Measurements from ENCODE around the gene PCDHGB4.
A peak's percentile ranks its signal among the peaks of the same experiment; 100 is the strongest.
"Not testable (repeated sequence)": the region's sequence is repeated elsewhere in the genome, so short reads cannot be mapped to it uniquely, and the experiment has no call there.

The PCDHGB4 gene

DNA sequence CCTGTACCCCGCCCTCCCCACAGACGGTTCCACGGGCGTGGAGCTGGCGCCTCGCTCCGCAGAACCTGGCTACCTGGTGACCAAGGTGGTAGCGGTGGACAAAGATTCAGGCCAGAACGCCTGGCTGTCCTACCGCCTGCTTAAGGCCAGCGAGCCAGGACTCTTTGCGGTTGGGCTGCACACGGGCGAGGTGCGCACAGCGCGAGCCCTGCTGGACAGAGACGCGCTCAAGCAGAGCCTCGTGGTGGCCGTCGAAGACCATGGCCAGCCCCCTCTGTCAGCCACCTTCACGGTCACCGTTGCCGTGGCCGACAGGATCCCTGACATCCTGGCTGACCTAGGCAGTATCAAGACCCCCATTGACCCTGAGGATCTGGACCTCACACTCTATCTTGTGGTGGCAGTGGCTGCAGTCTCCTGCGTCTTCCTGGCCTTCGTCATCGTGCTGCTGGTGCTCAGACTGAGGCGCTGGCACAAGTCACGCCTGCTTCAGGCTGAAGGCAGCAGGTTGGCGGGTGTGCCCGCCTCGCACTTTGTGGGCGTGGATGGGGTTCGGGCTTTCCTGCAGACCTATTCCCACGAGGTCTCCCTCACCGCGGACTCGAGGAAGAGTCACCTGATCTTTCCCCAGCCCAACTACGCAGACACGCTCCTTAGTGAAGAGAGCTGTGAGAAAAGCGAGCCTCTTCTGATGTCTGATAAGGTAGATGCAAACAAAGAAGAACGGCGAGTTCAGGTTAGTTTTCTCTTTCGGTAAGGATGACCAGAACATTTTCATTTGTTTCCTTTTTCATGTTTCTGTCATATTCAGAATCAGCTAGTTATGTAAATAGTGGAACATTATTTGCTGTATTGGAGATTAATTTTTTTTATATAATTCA, 21.2 kb upstream of the PCDHGB4 start:
- no peak for DNase-seq (ENCODE audit: low read depth)

DNA sequence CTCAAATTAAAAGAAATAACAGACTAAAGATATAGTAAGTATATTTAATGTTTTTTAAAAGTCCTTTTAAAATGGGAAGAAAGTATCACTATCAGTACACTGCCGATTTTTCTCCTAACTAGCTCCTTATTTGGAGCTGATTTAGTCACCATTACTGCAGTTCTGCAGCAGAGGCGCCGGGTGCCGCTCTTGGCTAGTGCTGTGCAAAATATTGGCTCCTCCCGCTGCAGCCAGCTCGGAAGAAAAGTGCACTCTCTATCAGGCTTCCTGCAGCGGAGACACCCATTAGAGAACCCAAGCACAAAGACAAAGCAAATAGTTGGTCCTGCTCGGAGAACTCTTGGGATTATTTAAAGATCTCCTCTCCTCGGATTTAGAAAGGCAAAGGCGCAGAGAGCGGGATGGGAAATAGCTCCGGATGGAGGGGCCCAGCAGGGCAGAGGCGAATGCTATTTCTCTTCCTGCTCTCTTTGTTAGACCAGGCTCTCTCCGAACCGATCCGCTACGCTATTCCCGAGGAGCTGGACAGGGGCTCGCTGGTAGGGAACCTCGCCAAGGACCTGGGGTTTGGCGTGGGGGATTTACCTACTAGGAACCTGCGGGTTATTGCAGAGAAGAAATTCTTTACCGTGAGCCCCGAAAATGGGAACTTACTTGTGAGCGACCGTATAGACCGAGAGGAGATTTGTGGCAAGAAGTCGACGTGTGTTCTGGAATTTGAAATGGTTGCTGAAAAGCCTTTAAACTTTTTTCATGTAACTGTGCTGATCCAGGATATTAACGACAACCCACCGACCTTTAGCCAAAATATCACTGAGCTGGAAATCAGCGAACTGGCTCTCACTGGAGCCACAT, 17.3 kb upstream of the PCDHGB4 start, which contains the start of gene PCDHGB3:
Gene PCDHGB3 (plus strand): TSS at position 249 of the 855 bp plus-strand sequence. CDS start 153 bp downstream, at position 402.
- DNase-seq (ENCODE audit: low read depth), result peak; percentile 11

DNA sequence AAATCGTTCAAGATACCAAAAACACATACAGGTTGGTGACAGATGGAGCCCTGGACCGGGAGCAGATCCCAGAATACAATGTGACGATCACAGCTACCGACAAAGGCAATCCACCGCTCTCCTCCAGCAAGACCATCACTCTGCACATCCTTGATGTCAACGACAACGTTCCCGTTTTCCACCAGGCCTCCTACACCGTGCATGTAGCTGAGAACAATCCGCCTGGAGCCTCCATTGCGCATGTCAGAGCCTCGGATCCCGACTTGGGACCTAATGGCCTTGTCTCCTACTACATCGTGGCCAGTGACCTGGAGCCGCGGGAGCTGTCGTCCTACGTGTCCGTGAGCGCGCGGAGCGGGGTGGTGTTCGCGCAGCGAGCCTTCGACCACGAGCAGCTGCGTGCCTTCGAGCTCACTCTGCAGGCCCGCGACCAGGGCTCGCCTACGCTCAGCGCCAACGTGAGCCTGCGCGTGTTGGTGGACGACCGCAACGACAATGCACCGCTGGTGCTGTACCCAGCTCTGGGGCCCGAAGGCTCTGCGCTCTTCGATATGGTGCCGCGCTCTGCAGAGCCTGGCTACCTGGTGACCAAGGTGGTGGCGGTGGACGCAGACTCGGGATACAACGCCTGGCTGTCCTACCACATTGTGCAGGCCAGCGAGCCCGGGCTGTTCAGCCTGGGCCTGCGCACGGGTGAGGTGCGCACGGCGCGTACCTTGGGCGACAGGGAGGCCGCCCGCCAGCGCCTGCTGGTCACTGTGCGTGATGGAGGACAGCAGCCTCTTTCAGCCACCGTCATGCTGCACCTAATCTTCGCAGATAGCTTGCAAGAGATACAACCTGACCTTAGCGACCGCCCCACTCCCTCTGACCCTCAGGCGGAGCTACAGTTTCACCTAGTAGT, 15.7 kb upstream of the PCDHGB4 start:
- DNase-seq (ENCODE audit: low read depth), result no peak

DNA sequence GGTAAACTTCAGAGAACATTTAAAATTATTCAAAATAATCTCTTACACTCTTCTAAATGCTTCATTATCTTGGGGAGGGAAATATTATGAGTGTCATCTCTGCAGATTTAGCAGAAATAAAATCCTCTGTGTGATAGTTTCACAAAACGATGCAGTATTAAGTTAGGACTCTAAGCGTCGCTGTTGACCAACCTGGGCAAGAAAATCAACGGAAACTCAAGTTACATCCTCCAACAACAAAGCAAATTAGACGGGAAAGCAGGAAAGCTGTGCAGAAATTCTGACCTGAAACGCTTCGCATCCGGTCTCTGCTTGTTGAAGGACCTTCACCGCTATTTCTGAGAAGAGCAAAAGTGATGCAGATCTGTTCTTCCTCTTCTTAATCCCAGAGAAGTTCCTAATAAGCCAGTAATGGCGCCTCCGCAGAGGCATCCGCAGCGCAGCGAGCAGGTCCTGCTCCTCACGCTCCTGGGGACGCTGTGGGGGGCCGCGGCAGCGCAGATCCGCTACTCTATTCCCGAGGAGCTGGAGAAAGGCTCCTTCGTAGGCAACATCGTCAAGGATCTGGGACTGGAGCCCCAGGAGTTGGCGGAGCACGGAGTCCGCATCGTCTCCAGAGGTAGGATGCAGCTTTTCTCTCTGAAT, 13.7 kb upstream of the PCDHGB4 start, which contains the start of gene PCDHGA6:
Gene PCDHGA6 (plus strand): TSS at position 219 of the 645 bp plus-strand sequence. CDS start 193 bp downstream, at position 412.
- no peak for DNase-seq (ENCODE audit: low read depth)

DNA sequence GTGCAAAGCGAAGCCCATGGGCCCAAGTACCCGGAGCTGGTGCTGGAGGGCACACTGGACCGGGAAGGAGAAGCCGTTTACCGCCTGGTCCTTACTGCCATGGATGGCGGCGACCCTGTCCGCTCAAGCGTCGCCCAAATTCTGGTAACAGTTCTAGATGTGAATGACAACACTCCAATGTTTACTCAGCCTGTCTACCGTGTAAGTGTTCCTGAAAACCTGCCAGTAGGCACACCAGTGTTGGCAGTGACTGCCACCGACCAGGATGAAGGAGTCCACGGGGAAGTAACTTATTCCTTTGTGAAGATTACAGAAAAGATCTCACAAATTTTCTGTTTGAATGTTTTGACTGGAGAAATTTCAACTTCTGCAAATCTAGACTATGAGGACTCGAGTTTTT, 12.9 kb upstream of the PCDHGB4 start:
- DNase-seq (ENCODE audit: low read depth), result no peak

DNA sequence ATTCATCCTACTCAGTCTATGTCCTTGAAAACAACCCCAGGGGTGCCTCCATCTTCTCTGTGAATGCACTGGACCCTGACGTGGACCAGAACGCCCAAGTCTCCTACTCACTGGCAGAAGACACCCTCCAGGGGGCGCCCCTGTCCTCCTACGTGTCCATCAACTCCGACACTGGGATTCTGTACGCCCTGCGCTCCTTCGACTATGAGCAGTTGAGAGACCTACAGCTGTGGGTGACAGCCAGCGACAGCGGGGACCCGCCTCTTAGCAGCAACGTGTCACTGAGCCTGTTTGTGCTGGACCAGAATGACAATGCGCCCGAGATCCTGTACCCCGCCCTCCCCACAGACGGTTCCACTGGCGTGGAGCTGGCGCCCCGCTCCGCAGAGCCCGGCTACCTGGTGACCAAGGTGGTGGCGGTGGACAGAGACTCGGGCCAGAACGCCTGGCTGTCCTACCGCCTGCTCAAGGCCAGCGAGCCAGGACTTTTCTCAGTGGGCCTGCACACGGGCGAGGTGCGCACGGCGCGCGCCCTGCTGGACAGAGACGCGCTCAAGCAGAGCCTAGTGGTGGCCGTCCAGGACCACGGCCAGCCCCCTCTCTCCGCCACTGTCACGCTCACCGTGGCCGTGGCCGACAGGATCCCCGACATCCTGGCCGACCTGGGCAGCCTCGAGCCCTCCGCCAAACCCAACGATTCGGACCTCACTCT, 11.9 kb upstream of the PCDHGB4 start:
- not testable (repeated sequence) for DNase-seq (ENCODE audit: low read depth)

DNA sequence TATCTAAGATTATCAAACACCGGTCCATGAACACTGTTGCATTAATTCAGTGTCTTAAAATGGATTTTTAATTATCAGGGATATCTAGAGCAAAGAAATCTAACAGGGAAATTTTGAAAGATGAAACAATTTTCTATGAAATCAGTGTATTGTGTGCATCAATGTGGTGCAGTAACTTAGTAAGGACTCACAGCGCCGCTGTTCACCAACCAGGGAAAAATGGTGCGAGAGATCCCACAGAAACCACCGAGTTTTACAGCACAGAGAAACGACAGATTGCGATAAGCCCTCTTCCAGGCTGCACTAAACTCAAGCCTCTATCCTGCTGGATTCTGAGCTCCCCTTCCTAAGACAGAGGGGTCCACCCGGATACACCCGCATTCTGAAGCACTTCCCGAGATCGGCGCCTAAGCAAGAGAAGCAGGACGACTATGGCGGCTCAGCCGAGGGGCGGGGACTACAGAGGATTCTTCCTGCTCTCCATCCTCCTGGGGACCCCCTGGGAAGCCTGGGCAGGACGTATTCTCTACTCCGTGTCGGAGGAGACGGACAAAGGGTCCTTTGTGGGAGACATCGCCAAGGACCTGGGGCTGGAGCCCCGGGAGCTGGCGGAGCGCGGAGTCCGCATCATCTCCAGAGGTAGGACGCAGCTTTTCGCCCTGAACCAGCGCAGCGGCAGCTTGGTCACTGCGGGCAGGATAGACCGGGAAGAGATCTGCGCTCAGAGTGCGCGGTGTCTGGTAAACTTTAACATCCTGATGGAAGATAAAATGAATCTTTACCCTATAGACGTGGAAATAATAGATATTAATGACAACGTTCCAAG, 4.8 kb upstream of the PCDHGB4 start, which contains the start of gene PCDHGA7:
Gene PCDHGA7 (plus strand): TSS at position 274 of the 826 bp plus-strand sequence. CDS start 158 bp downstream, at position 432.
- no peak for DNase-seq (ENCODE audit: low read depth)

DNA sequence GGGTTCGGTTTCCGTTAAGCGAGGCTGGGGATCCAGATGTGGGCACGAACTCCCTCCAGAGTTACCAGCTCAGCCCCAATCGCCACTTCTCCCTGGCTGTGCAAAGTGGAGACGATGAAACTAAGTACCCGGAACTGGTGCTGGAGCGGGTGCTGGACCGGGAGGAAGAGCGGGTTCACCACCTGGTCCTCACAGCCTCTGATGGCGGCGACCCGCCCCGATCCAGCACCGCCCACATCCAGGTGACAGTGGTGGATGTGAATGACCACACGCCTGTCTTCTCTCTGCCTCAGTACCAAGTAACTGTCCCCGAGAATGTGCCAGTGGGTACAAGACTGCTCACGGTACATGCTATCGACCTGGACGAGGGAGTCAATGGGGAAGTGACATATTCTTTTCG, 4.2 kb upstream of the PCDHGB4 start:
- DNase-seq (ENCODE audit: low read depth), result no peak

DNA sequence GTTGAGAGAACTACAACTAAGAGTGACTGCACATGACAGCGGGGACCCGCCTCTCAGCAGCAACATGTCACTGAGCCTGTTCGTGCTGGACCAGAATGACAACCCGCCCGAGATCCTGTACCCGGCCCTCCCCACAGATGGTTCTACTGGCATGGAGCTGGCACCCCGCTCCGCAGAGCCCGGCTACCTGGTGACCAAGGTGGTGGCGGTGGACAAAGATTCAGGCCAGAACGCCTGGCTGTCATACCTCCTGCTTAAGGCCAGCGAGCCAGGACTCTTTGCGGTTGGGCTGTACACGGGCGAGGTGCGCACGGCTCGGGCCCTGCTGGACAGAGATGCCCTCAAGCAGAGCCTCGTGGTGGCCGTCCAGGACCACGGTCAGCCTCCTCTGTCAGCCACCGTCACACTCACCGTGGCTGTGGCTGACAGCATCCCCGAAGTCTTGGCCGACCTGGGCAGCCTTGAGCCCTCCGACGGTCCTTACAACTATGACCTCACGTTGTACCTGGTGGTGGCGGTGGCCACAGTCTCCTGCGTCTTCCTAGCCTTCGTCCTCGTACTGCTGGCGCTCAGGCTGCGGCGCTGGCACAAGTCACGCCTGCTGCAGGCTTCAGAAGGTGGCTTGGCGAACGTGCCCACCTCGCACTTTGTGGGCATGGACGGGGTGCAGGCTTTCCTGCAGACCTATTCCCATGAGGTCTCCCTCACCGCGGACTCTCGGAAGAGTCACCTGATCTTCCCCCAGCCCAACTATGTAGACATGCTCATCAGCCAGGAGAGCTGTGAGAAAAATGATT, 2.8 kb upstream of the PCDHGB4 start:
- DNase-seq (ENCODE audit: low read depth), result no peak

DNA sequence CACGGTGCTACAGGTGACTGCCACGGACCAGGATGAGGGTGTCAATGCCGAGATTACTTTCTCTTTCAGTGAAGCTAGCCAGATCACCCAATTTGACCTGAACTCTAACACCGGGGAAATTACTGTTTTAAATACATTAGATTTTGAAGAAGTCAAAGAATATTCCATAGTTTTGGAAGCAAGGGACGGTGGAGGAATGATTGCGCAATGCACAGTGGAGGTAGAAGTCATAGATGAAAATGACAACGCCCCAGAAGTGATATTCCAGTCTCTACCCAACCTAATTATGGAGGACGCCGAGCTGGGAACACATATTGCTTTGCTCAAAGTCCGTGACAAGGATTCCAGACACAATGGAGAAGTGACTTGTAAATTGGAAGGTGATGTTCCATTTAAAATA, 1.2 kb downstream of the PCDHGB4 start:
- DNase-seq (ENCODE audit: low read depth), result no peak

DNA sequence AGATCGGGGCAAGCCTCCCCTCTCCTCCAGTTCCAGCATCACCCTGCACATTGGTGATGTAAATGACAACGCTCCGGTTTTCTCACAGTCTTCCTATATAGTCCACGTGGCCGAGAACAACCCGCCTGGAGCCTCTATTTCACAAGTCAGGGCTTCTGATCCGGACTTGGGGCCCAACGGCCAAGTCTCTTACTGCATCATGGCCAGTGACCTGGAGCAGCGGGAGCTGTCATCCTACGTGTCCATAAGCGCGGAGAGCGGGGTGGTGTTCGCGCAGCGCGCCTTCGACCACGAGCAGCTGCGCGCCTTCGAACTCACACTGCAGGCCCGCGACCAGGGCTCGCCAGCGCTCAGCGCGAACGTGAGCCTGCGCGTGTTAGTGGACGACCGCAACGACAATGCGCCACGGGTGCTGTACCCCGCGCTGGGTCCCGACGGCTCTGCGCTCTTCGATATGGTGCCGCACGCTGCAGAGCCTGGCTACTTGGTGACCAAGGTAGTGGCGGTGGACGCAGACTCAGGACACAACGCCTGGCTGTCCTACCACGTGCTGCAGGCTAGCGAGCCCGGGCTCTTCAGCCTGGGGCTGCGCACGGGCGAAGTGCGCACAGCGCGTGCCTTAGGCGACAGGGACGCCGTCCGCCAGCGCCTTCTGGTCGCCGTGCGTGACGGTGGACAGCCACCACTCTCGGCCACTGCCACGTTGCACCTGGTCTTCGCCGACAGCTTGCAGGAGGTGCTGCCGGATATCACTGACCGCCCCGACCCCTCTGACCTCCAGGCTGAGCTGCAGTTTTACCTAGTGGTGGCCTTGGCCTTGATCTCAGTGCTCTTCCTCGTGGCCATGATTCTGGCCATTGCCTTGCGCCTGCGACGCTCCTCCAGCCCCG, 1.9 kb downstream of the PCDHGB4 start:
- no peak for DNase-seq (ENCODE audit: low read depth)

DNA sequence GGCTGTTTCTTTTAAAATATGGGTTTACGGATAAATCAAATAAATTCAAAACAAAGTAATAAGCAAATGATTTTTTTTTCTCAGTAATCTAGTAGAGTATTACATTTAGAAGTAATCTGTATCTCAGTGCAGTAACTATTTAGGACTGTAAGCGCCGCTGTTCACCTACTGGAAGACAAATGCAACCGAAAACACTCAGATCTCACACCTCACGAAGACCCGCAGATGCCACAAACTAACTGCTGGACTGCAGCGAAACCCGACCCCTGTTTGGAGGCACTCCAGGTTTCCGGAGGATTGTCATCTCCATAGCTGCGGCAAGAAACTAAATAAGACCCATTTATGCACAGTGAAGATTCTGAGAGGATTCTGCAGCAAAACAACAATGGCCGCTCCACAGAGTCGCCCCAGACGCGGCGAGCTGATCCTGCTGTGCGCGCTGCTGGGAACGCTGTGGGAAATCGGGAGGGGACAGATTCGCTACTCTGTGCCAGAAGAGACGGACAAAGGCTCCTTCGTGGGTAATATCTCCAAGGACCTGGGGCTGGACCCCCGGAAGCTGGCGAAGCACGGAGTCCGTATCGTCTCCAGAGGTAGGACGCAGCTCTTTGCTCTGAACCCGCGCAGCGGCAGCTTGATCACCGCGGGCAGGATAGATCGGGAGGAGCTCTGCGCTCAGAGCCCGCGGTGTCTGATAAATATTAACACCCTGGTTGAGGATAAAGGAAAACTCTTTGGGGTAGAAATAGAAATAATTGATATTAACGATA, 5.1 kb downstream of the PCDHGB4 start, which contains the start of gene PCDHGA8:
Gene PCDHGA8 (plus strand): TSS at position 205 of the 770 bp plus-strand sequence. CDS start 181 bp downstream, at position 386.
- DNase-seq (ENCODE audit: low read depth), result no peak

DNA sequence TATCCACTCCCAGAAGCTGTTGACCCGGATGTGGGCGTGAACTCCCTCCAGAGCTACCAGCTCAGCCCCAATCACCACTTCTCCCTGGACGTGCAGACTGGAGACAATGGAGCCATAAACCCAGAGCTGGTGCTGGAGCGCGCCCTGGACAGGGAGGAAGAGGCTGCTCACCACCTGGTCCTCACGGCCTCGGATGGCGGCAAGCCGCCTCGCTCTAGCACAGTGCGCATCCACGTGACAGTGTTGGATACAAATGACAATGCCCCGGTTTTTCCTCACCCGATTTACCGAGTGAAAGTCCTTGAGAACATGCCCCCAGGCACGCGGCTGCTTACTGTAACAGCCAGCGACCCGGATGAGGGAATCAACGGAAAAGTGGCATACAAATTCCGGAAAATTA, 5.8 kb downstream of the PCDHGB4 start:
- no peak for DNase-seq (ENCODE audit: low read depth)

DNA sequence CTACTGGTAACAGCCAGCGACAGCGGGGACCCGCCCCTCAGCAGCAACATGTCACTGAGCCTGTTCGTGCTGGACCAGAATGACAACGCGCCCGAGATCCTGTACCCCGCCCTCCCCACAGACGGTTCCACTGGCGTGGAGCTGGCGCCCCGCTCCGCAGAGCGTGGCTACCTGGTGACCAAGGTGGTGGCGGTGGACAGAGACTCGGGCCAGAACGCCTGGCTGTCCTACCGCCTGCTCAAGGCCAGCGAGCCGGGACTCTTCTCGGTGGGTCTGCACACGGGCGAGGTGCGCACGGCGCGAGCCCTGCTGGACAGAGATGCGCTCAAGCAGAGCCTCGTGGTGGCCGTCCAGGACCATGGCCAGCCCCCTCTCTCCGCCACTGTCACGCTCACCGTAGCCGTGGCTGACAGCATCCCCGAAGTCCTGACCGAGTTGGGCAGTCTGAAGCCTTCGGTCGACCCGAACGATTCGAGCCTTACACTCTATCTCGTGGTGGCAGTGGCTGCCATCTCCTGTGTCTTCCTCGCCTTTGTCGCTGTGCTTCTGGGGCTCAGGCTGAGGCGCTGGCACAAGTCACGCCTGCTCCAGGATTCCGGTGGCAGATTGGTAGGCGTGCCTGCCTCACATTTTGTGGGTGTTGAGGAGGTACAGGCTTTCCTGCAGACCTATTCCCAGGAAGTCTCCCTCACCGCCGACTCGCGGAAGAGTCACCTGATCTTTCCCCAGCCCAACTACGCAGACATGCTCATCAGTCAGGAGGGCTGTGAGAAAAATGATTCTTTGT, 7.1 kb downstream of the PCDHGB4 start:
- DNase-seq (ENCODE audit: low read depth), result not testable (repeated sequence)

DNA sequence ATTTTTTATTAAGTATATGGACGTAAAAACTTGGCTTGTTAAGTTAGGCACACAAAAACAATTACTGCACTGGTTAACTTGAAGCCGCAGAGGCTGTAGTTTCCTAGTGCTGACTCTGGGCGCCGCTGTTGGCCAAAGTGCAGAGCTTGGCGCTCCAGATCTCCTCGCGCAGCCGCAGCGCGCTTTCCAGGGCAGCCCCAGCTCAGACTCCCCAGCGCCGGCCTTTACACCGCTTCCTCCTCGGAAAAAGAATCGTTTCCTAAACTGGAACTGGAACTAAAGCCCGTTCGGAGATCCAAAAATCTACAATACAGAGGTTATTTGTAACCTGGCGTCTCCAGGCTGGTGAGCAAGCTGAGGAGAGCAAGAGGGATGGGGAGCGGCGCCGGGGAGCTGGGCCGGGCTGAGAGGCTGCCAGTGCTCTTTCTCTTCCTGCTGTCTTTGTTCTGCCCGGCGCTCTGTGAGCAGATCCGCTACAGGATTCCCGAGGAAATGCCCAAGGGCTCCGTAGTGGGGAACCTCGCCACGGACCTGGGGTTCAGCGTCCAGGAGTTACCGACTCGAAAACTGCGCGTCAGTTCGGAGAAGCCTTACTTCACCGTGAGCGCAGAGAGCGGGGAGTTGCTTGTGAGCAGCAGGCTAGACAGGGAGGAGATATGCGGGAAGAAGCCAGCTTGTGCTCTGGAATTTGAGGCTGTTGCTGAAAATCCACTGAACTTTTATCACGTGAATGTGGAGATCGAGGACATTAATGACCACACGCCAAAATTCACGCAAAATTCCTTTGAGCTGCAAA, 10.5 kb downstream of the PCDHGB4 start, which contains the start of gene PCDHGB5:
Gene PCDHGB5 (plus strand): TSS at position 192 of the 796 bp plus-strand sequence. CDS start 181 bp downstream, at position 373.
- DNase-seq (ENCODE audit: low read depth), result not testable (repeated sequence)
